SK-N-SH (cell line): ENCODE measurements around the gene GNAI1. TPM values are rescaled to one million over a fixed set of nuclear protein-coding genes. Genes with fewer than 3 reads are reported as not detected.

Experiments used
- CTCF ChIA-PET: fragments of 300-600, 350-600 bp; formaldehyde crosslinking; extraction: SDS; loops from one replicate; lab custom pipeline; 2021; lab: Yijun Ruan, JAX
- POLR2A ChIA-PET: fragments of 350-600 bp; sonication (Branson Sonifier 250); formaldehyde crosslinking; extraction: SDS; loops from one replicate; lab custom pipeline; 2020; ENCODE audit warnings: antibody characterized with exemption, inconsistent platforms; lab: Yijun Ruan, JAX
- DNase-seq: peaks from one replicate; pipeline ENCODE4 v3.0.0; 2012
- H2AFZ ChIP-seq: fragments of 200-600 bp; sonication (generic); 2 replicates; pipeline ENCODE4 v1.8.1; 2016; ENCODE audit warnings: antibody characterized with exemption, mild to moderate bottlenecking, low read depth
- H3F3A ChIP-seq: fragments of 200-600 bp; sonication (generic); replicated peaks from 2 replicates; pipeline ENCODE3; 2016; ENCODE audit warnings: antibody characterized with exemption, mild to moderate bottlenecking; ENCODE audit not compliant: insufficient read depth
- H3K27ac ChIP-seq, 2 experiments: fragments of 200-500 bp in 1 of 2; fragments of 200-600 bp in 1 of 2; sonication (Bioruptor generic) in 1 of 2; sonication (generic), shearing (Covaris generic) in 1 of 2; 2 replicates each; pipeline versions ENCODE4 v1.5.1 to v1.6.1; 2014 to 2016; ENCODE audit warnings: low read depth in 2 of 2, inconsistent platforms in 1 of 2, low read length in 1 of 2, mild to moderate bottlenecking in 1 of 2, mixed read lengths in 1 of 2
- H3K27me3 ChIP-seq: fragments of 200-600 bp; sonication (generic), shearing (Covaris generic); 2 replicates; pipeline ENCODE4 v1.6.1; 2016; ENCODE audit warnings: mixed run types; ENCODE audit not compliant: insufficient read depth
- H3K36me3 ChIP-seq, 2 experiments: fragments of 200-500 bp in 1 of 2; fragments of 200-600 bp in 1 of 2; sonication (Bioruptor generic) in 1 of 2; sonication (generic) in 1 of 2; replicated peaks in 1 of 2; 2 replicates each; pipeline versions ENCODE3 to v1.5.1; 2014 to 2016; ENCODE audit warnings: low read length in 1 of 2, mild to moderate bottlenecking in 1 of 2; ENCODE audit not compliant: insufficient read depth in 2 of 2, control insufficient read depth in 1 of 2
- H3K4me1 ChIP-seq, 2 experiments: fragments of 200-500 bp in 1 of 2; fragments of 200-600 bp in 1 of 2; sonication (Bioruptor generic) in 1 of 2; sonication (generic), shearing (Covaris generic) in 1 of 2; 2 replicates each; pipeline versions ENCODE4 v1.5.1 to v1.6.1; 2014 to 2016; ENCODE audit warnings: low read depth in 1 of 2, low read length in 1 of 2, mixed run types in 1 of 2; ENCODE audit not compliant: insufficient read depth in 2 of 2, control insufficient read depth in 1 of 2
- H3K4me2 ChIP-seq: fragments of 200-600 bp; sonication (generic), shearing (Covaris generic); 2 replicates; pipeline ENCODE4 v1.6.1; 2017; ENCODE audit warnings: mixed run types
- H3K4me3 ChIP-seq, 2 experiments: fragments of 200-500 bp in 1 of 2; fragments of 200-600 bp in 1 of 2; sonication (Bioruptor generic) in 1 of 2; sonication (generic), shearing (Covaris generic) in 1 of 2; 2 replicates each; pipeline versions ENCODE4 v1.5.1 to v1.8.1; 2014 to 2016; ENCODE audit warnings: low read depth in 2 of 2, inconsistent platforms in 1 of 2, low read length in 1 of 2, mild to moderate bottlenecking in 1 of 2, mixed read lengths in 1 of 2, moderate library complexity in 1 of 2
- H3K79me2 ChIP-seq: fragments of 200-600 bp; sonication (generic); 2 replicates; pipeline ENCODE4 v1.8.1; 2017; ENCODE audit warnings: mild to moderate bottlenecking; ENCODE audit not compliant: insufficient read depth
- H3K9ac ChIP-seq: fragments of 200-600 bp; sonication (generic); 2 replicates; pipeline ENCODE4 v1.6.1; 2017; ENCODE audit warnings: mixed run types
- H3K9me2 ChIP-seq: fragments of 200-600 bp; sonication (generic); 2 replicates; pipeline ENCODE4 v1.6.1; 2017; ENCODE audit warnings: mixed run types
- H3K9me3 ChIP-seq: fragments of 200-600 bp; sonication (generic); 2 replicates; pipeline ENCODE4 v1.6.1; 2017; ENCODE audit warnings: mixed run types, mild to moderate bottlenecking, moderate library complexity
- H4K20me1 ChIP-seq: fragments of 200-600 bp; sonication (generic); 2 replicates; pipeline ENCODE4 v1.6.1; 2017; ENCODE audit warnings: mild to moderate bottlenecking, mixed run types; ENCODE audit not compliant: insufficient read depth
- CHD2 ChIP-seq: fragments of 150-350 bp; IDR thresholded peaks from 2 replicates; pipeline ENCODE4 v1.6.1; 2018; ENCODE audit warnings: low read length; ENCODE audit not compliant: partially characterized antibody
- EP300 ChIP-seq, 2 experiments: IDR thresholded peaks; 2 replicates each; pipeline versions ENCODE4 v1.4.0 to v1.6.1; 2012; ENCODE audit warnings: borderline replicate concordance in 1 of 2, low read depth in 1 of 2, low read length in 1 of 2
- FOXJ3 ChIP-seq: sonication (generic); formaldehyde crosslinking; IDR thresholded peaks from 2 replicates; pipeline ENCODE4 v1.5.1; 2020; ENCODE audit warnings: mild to moderate bottlenecking, missing genetic modification reagents
- FOXM1 ChIP-seq: IDR thresholded peaks from 2 replicates; pipeline ENCODE4 v1.4.0; 2012; ENCODE audit warnings: low read depth, mild to moderate bottlenecking
- MEF2A ChIP-seq: IDR thresholded peaks from 2 replicates; pipeline ENCODE4 v1.4.0; 2012; ENCODE audit warnings: low read depth, borderline replicate concordance
- MXI1 ChIP-seq: IDR thresholded peaks from 2 replicates; pipeline ENCODE4 v1.6.1; 2012; ENCODE audit warnings: mild to moderate bottlenecking, low read depth, low read length, improper control_type of control experiment
- RCOR1 ChIP-seq: fragments of 150-350 bp; IDR thresholded peaks from 2 replicates; pipeline ENCODE4 v1.6.1; 2017; ENCODE audit warnings: antibody characterized with exemption, low read length
- SMC3 ChIP-seq: IDR thresholded peaks from 2 replicates; pipeline ENCODE4 v1.6.1; 2012; ENCODE audit warnings: low read depth, low read length, improper control_type of control experiment
- TAF1 ChIP-seq: IDR thresholded peaks from 2 replicates; pipeline ENCODE4 v1.6.1; 2012; ENCODE audit warnings: low read depth, mild to moderate bottlenecking, low read length, moderate library complexity, borderline replicate concordance
- TCF12 ChIP-seq: IDR thresholded peaks from 2 replicates; pipeline ENCODE4 v1.4.0; 2012
- WGBS: methylation state at CpG from one replicate; pipeline ENCODE4 v1.1.6; 2017; ENCODE audit warnings: low lambda C conversion rate; 5-methylcytosine and 5-hydroxymethylcytosine counted together
- polyA plus RNA-seq, 3 experiments: library from polyadenylated mRNA; depleted of rRNA; stranded (reverse); fragments of >200 nt; gene quantifications; 2 replicates each; pipeline ENCODE4 v1.2.3, GENCODE V29; 2012
- TF ChIP-seq, protein P1 (sequence below): fragments of 200-600 bp; sonication (generic); IDR thresholded peaks from 2 replicates; pipeline ENCODE4 v1.6.1; 2017; ENCODE audit warnings: antibody characterized with exemption, mild to moderate bottlenecking, moderate library complexity
- TF ChIP-seq, protein P2 (sequence below): IDR thresholded peaks from 2 replicates; pipeline ENCODE4 v1.4.0; 2012; ENCODE audit warnings: low read depth

Gene GNAI1
- polyA plus RNA-seq, 1 of the 3 experiments (the other 2 are of a cell fraction): 69.1 TPM

DNA sequence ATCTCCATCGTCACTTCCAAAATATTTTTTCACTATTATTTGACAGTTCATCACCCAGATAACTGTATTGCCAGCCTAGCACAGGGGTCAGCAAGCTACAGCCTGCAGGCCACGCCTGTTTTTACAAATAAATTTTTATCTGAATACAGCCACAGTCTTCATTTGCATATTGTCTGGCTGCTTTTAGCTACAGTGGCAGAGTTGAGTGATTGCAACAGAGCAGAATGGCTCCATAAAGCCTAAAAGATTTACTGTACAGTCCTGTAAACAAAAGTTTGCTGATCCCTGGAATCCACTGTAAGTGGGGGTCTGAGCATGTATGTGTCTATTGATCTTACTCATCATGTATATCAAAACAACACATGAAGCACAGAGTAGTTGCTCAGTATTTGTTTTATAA lies 45.9 kb upstream of the GNAI1 start (continued):
- TF ChIP-seq RCOR1 (no peak), MXI1 (no peak), SMC3 (no peak)
- TF ChIP-seq, protein P1, sequence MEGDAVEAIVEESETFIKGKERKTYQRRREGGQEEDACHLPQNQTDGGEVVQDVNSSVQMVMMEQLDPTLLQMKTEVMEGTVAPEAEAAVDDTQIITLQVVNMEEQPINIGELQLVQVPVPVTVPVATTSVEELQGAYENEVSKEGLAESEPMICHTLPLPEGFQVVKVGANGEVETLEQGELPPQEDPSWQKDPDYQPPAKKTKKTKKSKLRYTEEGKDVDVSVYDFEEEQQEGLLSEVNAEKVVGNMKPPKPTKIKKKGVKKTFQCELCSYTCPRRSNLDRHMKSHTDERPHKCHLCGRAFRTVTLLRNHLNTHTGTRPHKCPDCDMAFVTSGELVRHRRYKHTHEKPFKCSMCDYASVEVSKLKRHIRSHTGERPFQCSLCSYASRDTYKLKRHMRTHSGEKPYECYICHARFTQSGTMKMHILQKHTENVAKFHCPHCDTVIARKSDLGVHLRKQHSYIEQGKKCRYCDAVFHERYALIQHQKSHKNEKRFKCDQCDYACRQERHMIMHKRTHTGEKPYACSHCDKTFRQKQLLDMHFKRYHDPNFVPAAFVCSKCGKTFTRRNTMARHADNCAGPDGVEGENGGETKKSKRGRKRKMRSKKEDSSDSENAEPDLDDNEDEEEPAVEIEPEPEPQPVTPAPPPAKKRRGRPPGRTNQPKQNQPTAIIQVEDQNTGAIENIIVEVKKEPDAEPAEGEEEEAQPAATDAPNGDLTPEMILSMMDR: no peak

DNA sequence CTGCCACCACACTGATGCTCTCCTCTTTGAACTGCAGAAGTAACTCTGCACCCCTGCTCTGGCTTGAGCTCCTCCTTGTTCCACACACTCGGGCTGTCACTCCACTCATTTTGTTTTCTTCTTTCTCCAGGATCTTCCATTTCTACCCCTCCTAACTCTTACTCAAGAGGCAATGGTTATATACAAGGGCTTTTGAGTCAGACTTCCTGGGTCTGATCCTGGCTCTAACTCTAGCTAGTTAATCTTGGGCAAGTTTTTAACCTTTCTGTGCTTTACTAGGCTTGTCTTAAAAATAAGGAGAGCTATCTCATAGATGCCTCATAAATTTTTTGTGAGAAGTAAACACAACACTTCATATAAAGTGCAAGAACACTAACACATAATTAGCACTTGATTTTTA lies 45.3 kb upstream of the GNAI1 start:
- ChIA-PET POLR2A (interaction anchor here (0.6 kb wide), 1 partner anchor 216 kb away, joined by 3 read pairs; no protein-coding TSS in a partner anchor), CTCF (interaction anchor here (0.8 to 3.0 kb wide), 12 partner anchors 8 to 364 kb away, joined by 3 to 9 read pairs (median 4); partner anchors contain the start of gene GNAI1)
- Histone ChIP-seq H3K4me1 (peaks cover 4 to 14% of the 10 kb centered on the region in 2 experiments; a peak in 2 of 4 replicates), H3K9me3 (no peaks in the 10 kb centered on the region), H3K4me2 (no peak overlapping the region), H3K9me2 (no peaks in the 10 kb centered on the region), H3K9ac (no peak overlapping the region), H3K27ac (no peak overlapping the region), H3K4me3 (no peak overlapping the region), H3K79me2 (no peaks in the 10 kb centered on the region), H3K27me3 (no peaks in the 10 kb centered on the region), H3K36me3 (no peaks in the 10 kb centered on the region), H4K20me1 (no peaks in the 10 kb centered on the region)
- DNase-seq: no peak
- TF ChIP-seq MEF2A (no peak), EP300 (IDR thresholded peaks at IDR 0.05; ENCODE audit: borderline replicate concordance in 1 of 2, low read depth in 1 of 2, low read length in 1 of 2) (no peak), RCOR1 (no peak), CHD2 (no peak), TCF12 (no peak), FOXJ3 (no peak)
- TF ChIP-seq, all 33 proteins: peak for 0
- WGBS: 84% methylated on average over 1 of the region's 1 CpG
- H3F3A ChIP-seq: no peaks in the 10 kb centered on the region
- H2AFZ ChIP-seq: no peak overlapping the region

DNA sequence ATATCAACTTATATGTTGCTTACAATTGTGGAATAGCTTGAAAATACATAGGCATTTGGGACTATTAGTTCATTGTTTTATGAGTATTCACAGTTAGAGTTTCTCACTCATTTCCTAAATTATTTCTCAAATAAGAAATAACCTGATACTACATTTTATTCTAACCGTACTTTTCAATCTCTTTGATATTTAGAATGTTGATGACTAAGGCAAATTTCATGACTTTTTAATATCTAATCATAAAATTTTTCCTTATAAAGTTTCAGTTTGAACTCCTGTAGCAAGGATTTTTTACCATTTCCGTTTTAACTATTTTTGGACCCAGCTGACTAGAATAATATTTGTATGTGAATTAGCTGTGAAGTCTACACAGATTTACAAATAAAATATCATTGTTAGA lies 41.3 kb upstream of the GNAI1 start:
- no peak for DNase-seq
- Histone ChIP-seq H4K20me1 (no peaks in the 10 kb centered on the region), H3K79me2 (no peaks in the 10 kb centered on the region), H2AFZ (no peak overlapping the region), H3K9me2 (no peaks in the 10 kb centered on the region), H3K27me3 (no peaks in the 10 kb centered on the region), H3K4me1 (peaks cover 4 to 5% of the 10 kb centered on the region in 2 experiments; a peak in 2 of 4 replicates), H3K4me3 (no peak overlapping the region), H3K9ac (no peak overlapping the region), H3K36me3 (no peaks in the 10 kb centered on the region), H3K9me3 (no peaks in the 10 kb centered on the region), H3K27ac (no peak overlapping the region), H3F3A (no peaks in the 10 kb centered on the region), H3K4me2 (no peak overlapping the region)
- TF ChIP-seq TAF1: no peak
- TF ChIP-seq, protein P2, sequence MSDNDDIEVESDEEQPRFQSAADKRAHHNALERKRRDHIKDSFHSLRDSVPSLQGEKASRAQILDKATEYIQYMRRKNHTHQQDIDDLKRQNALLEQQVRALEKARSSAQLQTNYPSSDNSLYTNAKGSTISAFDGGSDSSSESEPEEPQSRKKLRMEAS: no peak
- TF ChIP-seq FOXM1: no peak
- TF ChIP-seq, protein P1: no peak
- ChIA-PET CTCF (interaction anchor here (1.1 kb wide), 1 partner anchor 14 kb away, joined by 3 read pairs; no protein-coding TSS in a partner anchor), POLR2A (no interaction called here)
- WGBS: 90% methylated on average over 2 of the region's 2 CpGs
